ENCODE results near the gene RNF20. TPM values are rescaled to one million over a fixed set of nuclear protein-coding genes. Genes with fewer than 3 reads are reported as not detected.

RNF20 gene
- total and polyA plus RNA-seq, 10 of the 15 experiments (the other 5 are each of a cell fraction or from before 2014, with no cell fraction given): 7.5 to 38.9 (median 26.7) TPM

DNA sequence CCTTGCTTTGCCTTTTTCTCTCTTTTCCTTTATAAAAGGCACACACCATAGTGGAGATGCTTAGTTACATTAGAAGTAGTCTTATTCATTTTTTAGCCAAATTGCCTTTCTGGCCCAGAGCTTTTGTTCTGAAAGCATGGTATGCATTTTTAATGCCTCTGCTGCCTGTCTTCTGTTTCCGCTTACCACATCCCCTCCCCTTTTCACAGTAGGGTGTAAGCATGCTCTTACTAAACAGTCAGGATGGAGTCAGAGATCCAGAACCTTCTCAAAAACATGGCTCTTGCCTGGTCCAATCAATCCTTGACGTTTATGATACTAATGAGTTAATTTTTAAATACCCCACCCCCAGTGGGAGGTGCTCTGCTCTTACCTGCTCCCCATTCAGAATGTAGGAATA, 38.7 kb downstream of the RNF20 start:
- intact Hi-C loops (cut with micrococcal nuclease; ENCODE audit: unreplicated experiment): no loop called here
- CTCF ChIA-PET: interaction anchor here (1.7 kb wide), 1 partner anchor 8 kb away, joined by 4 read pairs; no protein-coding TSS in a partner anchor
- RAD21 ChIA-PET (ENCODE audit: unreplicated experiment): no interaction called here

DNA sequence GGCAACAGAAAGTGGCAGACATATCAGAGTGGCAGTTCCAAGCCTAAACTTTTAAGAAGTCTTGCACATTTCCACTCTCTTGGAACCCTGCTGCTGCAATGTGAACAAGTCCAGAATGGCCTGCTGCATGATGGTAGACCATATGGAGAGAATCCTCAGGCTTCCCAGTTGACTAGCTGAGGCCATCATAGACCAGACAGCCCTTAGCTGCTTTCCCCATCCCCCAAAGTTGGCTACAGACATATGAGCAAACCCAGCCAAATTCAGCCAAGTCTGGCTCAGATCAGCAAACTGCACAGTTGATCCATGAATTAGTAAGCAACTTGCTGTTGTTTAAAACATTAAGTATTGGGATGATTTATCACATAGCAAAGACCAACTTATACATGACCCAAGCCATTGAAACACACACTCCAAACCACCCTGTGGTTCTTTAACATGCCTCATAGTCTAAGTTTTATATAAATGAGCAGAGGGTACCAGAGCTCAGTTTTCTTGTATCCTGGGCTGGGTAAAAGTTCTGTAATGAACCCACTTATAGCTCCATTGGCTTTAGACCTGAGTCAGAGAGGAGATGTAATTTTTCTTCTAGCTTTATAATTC, 41.2 kb downstream of the RNF20 start:
- CTCF ChIA-PET: interaction anchor here (1.2 kb wide), 1 partner anchor 8 kb away, joined by 4 read pairs; no protein-coding TSS in a partner anchor
- TF ChIP-seq E2F4 (IDR thresholded peaks at IDR 0.05; ENCODE audit: low read depth, low read length) (no peak), RCOR1 (conservative IDR thresholded peaks at IDR 0.05; ENCODE audit: low read depth, low read length) (no peak), SMAD1 (IDR thresholded peaks at IDR 0.05; ENCODE audit: low read depth, partially characterized antibody) (no peak), ATF7 (IDR thresholded peaks at IDR 0.05; ENCODE audit: low read depth) (no peak), NR2F1 (conservative IDR thresholded peaks at IDR 0.05) (no peak), NRF1 (conservative IDR thresholded peaks at IDR 0.05; ENCODE audit: low read depth, low read length) (no peak), YY1 (IDR thresholded peaks at IDR 0.05; ENCODE audit: low read depth, low read length) (no peak)

More for the DNA sequence above, 38.7 kb downstream of the RNF20 start:
- ChIA-PET POLR2A (no interaction called here), SMC1A (ENCODE audit: uncharacterized antibody, unreplicated experiment) (interaction anchor here (0.6 to 0.7 kb wide), 2 partner anchors 8 to 183 kb away, joined by 3 to 4 read pairs; no protein-coding TSS in a partner anchor)
- BruUV-seq (replicated peaks): no TSS peak
- Histone ChIP-seq H3K36me3 (ENCODE audit: control insufficient read depth in 2 of 2, insufficient read depth in 2 of 2, low read length in 1 of 2) (no peaks in the 10 kb centered on the region), H4K20me1 (ENCODE audit: control insufficient read depth, insufficient read depth) (no peaks in the 10 kb centered on the region), H3K27me3 (replicated peaks in 1 of 2; ENCODE audit: control insufficient read depth in 2 of 2, insufficient read depth in 2 of 2, low read length in 1 of 2) (no peaks in the 10 kb centered on the region), H3K9me3 (replicated peaks; ENCODE audit: control insufficient read depth, insufficient read depth, low read length) (no peaks in the 10 kb centered on the region), H3K79me2 (ENCODE audit: control insufficient read depth, insufficient read depth, low read length) (no peaks in the 10 kb centered on the region), H3K4me3 (no peak overlapping the region), H3K4me2 (ENCODE audit: control insufficient read depth, insufficient read depth) (no peak overlapping the region), H3K27ac (ENCODE audit: control insufficient read depth, insufficient read depth) (no peak overlapping the region), H3K4me1 (ENCODE audit: control insufficient read depth, insufficient read depth, low read length) (no peaks in the 10 kb centered on the region), H2AFZ (ENCODE audit: control insufficient read depth, low read depth, low read length) (no peak overlapping the region), H3K9ac (ENCODE audit: control insufficient read depth, insufficient read depth, low read length) (no peak overlapping the region)
- 92% methylated on average over 2 of the region's 2 CpGs for WGBS (ENCODE audit: insufficient coverage, insufficient replicate concordance, low lambda C conversion rate, missing lambda C conversion rate)
- in situ Hi-C loops (cut with MboI): no loop called here
- ATAC-seq (no peak), DNase-seq (ENCODE audit: low read depth, low spot score) (no peak), FAIRE-seq (no peak)
- no peak for TF ChIP-seq SIN3A (IDR thresholded peaks at IDR 0.05; ENCODE audit: low read depth, low read length)
- no peak for TF ChIP-seq RAD21 (IDR thresholded peaks at IDR 0.05; ENCODE audit: insufficient read depth, low read depth, low read length)
- TF ChIP-seq NR2C2 (IDR thresholded peaks at IDR 0.05; ENCODE audit: borderline replicate concordance, control insufficient read depth, insufficient read length, low read depth): no peak
- TF ChIP-seq MTA3 (IDR thresholded peaks at IDR 0.05; ENCODE audit: borderline replicate concordance, low read length): no peak
- TF ChIP-seq JUNB (IDR thresholded peaks at IDR 0.05): no peak
- no peak for TF ChIP-seq NFXL1 (IDR thresholded peaks at IDR 0.05; ENCODE audit: borderline replicate concordance)
- no peak for TF ChIP-seq NFYB (IDR thresholded peaks at IDR 0.05; ENCODE audit: insufficient read depth, low read depth, low read length)
- TF ChIP-seq CHD2 (IDR thresholded peaks at IDR 0.05; ENCODE audit: borderline replicate concordance, low read depth, low read length): no peak
- no peak for TF ChIP-seq RELA (IDR thresholded peaks at IDR 0.05; ENCODE audit: borderline replicate concordance, partially characterized antibody)
- TF ChIP-seq, protein P1, sequence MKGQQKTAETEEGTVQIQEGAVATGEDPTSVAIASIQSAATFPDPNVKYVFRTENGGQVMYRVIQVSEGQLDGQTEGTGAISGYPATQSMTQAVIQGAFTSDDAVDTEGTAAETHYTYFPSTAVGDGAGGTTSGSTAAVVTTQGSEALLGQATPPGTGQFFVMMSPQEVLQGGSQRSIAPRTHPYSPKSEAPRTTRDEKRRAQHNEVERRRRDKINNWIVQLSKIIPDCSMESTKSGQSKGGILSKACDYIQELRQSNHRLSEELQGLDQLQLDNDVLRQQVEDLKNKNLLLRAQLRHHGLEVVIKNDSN (IDR thresholded peaks at IDR 0.05; ENCODE audit: borderline replicate concordance, extremely low read length, insufficient read depth, low read depth, low read length): no peak
- no peak for TF ChIP-seq DPF2 (IDR thresholded peaks at IDR 0.05)

More for the DNA sequence above, 41.2 kb downstream of the RNF20 start:
- Histone ChIP-seq H3K36me3 (ENCODE audit: control insufficient read depth in 2 of 2, insufficient read depth in 2 of 2, low read length in 1 of 2) (no peaks in the 10 kb centered on the region), H2AFZ (ENCODE audit: control insufficient read depth, low read depth, low read length) (no peak overlapping the region), H3K9me3 (replicated peaks; ENCODE audit: control insufficient read depth, insufficient read depth, low read length) (no peaks in the 10 kb centered on the region), H3K4me2 (ENCODE audit: control insufficient read depth, insufficient read depth) (no peak overlapping the region), H4K20me1 (ENCODE audit: control insufficient read depth, insufficient read depth) (no peaks in the 10 kb centered on the region), H3K4me1 (ENCODE audit: control insufficient read depth, insufficient read depth, low read length) (no peaks in the 10 kb centered on the region), H3K79me2 (ENCODE audit: control insufficient read depth, insufficient read depth, low read length) (no peaks in the 10 kb centered on the region), H3K4me3 (no peak overlapping the region), H3K9ac (ENCODE audit: control insufficient read depth, insufficient read depth, low read length) (no peak overlapping the region), H3K27ac (ENCODE audit: control insufficient read depth, insufficient read depth) (no peak overlapping the region), H3K27me3 (replicated peaks in 1 of 2; ENCODE audit: control insufficient read depth in 2 of 2, insufficient read depth in 2 of 2, low read length in 1 of 2) (no peaks in the 10 kb centered on the region)
- POLR2A ChIA-PET: no interaction called here
- RAD21 ChIA-PET (ENCODE audit: unreplicated experiment): no interaction called here
- DNase-seq (ENCODE audit: low read depth, low spot score) (no peak), FAIRE-seq (no peak), ATAC-seq (no peak)
- intact Hi-C loops (cut with micrococcal nuclease; ENCODE audit: unreplicated experiment): no loop called here
- BruUV-seq (replicated peaks): no TSS peak
- in situ Hi-C loops (cut with MboI): no loop called here
- SMC1A ChIA-PET (ENCODE audit: uncharacterized antibody, unreplicated experiment): no interaction called here

All from GM12878 (cell line).